Measurements from ENCODE around the gene SNX13. TPM values are rescaled to one million over a fixed set of nuclear protein-coding genes. Genes with fewer than 3 reads are reported as not detected.

The SNX13 gene
- polyA plus RNA-seq, 1 of the 3 experiments (the other 2 are of a cell fraction), result 13.0 TPM

DNA sequence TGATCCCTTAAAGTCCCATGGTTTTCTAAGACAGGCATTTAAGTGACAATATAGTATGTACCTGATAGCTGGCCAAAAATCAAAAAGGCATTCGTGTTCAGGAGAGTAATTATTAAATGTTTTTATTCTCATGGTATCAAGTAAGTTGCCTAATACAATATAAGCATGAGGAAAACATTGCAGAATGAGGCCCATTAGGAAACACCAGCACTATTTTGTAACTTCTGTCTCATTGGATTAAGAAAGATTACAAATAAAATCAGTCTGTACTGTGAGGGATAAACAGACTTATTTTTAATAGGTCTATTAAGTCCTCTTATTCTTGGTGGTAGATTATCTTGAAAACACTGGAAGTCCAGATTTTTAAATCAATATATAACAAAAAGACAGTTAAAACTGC, 110.1 kb downstream of the SNX13 start (continued):
- TF ChIP-seq GATA2 (CRISPR knock-in tag; IDR thresholded peaks at IDR 0.05) (no peak), TAF1 (IDR thresholded peaks at IDR 0.05; ENCODE audit: borderline replicate concordance, low read depth, low read length) (no peak), NRF1 (IDR thresholded peaks at IDR 0.05; ENCODE audit: low read depth, low read length) (no peak), JUND (IDR thresholded peaks at IDR 0.05) (no peak)
- TF ChIP-seq, protein P1, sequence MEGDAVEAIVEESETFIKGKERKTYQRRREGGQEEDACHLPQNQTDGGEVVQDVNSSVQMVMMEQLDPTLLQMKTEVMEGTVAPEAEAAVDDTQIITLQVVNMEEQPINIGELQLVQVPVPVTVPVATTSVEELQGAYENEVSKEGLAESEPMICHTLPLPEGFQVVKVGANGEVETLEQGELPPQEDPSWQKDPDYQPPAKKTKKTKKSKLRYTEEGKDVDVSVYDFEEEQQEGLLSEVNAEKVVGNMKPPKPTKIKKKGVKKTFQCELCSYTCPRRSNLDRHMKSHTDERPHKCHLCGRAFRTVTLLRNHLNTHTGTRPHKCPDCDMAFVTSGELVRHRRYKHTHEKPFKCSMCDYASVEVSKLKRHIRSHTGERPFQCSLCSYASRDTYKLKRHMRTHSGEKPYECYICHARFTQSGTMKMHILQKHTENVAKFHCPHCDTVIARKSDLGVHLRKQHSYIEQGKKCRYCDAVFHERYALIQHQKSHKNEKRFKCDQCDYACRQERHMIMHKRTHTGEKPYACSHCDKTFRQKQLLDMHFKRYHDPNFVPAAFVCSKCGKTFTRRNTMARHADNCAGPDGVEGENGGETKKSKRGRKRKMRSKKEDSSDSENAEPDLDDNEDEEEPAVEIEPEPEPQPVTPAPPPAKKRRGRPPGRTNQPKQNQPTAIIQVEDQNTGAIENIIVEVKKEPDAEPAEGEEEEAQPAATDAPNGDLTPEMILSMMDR (IDR thresholded peaks at IDR 0.05), result no peak
- TF ChIP-seq, protein P2, sequence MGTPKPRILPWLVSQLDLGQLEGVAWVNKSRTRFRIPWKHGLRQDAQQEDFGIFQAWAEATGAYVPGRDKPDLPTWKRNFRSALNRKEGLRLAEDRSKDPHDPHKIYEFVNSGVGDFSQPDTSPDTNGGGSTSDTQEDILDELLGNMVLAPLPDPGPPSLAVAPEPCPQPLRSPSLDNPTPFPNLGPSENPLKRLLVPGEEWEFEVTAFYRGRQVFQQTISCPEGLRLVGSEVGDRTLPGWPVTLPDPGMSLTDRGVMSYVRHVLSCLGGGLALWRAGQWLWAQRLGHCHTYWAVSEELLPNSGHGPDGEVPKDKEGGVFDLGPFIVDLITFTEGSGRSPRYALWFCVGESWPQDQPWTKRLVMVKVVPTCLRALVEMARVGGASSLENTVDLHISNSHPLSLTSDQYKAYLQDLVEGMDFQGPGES (IDR thresholded peaks at IDR 0.05; ENCODE audit: low read depth, low read length), result no peak
- TF ChIP-seq, protein P3, sequence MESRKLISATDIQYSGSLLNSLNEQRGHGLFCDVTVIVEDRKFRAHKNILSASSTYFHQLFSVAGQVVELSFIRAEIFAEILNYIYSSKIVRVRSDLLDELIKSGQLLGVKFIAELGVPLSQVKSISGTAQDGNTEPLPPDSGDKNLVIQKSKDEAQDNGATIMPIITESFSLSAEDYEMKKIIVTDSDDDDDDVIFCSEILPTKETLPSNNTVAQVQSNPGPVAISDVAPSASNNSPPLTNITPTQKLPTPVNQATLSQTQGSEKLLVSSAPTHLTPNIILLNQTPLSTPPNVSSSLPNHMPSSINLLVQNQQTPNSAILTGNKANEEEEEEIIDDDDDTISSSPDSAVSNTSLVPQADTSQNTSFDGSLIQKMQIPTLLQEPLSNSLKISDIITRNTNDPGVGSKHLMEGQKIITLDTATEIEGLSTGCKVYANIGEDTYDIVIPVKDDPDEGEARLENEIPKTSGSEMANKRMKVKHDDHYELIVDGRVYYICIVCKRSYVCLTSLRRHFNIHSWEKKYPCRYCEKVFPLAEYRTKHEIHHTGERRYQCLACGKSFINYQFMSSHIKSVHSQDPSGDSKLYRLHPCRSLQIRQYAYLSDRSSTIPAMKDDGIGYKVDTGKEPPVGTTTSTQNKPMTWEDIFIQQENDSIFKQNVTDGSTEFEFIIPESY (IDR thresholded peaks at IDR 0.05; ENCODE audit: borderline replicate concordance, low read depth), result no peak

DNA sequence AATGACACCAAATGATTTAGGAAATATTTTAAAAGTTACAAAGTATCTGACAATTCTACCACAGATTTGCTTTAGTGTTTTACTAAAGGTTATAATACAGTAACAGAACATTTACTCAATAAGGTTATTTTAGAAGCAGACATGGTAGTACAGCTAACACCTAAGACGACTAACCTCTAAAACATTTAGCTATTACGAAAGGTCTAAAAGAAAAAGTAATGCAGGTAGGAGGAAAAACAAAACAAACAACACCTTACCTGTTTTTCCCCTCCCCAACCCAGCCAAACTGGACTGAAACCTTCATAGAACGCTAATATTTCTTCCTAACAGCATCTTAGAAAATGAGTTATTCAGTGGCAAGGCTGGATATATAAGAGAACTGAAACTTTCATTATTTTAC, 111.3 kb downstream of the SNX13 start:
- H3K9me2 ChIP-seq, result no peaks in the 10 kb centered on the region; the same call in 1 of the 2 replicates
- WGBS (ENCODE audit: low lambda C conversion rate), result 96% methylated on average over 3 of the region's 3 CpGs
- no peak overlapping the region for H3K4me2 ChIP-seq
- H3K79me2 ChIP-seq (ENCODE audit: insufficient read depth), result no peaks in the 10 kb centered on the region
- POLR2A ChIA-PET, result no interaction called here
- H4K20me1 ChIP-seq (ENCODE audit: insufficient read depth), result no peaks in the 10 kb centered on the region
- no peaks in the 10 kb centered on the region for H3K27me3 ChIP-seq (ENCODE audit: insufficient read depth)
- peaks cover 31 to 60% of the 10 kb centered on the region in 2 experiments for H3K36me3 ChIP-seq (replicated peaks in 1 of 2; ENCODE audit: control insufficient read depth in 1 of 2, insufficient read depth in 2 of 2, low read length in 1 of 2)
- H2AFZ ChIP-seq (ENCODE audit: low read depth), result no peak overlapping the region
- H3F3A ChIP-seq (replicated peaks; ENCODE audit: insufficient read depth), result no peaks in the 10 kb centered on the region
- CTCF ChIA-PET, result no interaction called here
- H3K27ac ChIP-seq (ENCODE audit: low read depth in 2 of 2, low read length in 1 of 2), result no peak overlapping the region
- H3K4me1 ChIP-seq (ENCODE audit: control insufficient read depth in 1 of 2, insufficient read depth in 2 of 2, low read depth in 1 of 2, low read length in 1 of 2), result no peaks in the 10 kb centered on the region
- H3K9ac ChIP-seq, result no peak overlapping the region
- no peak for DNase-seq
- H3K4me3 ChIP-seq (ENCODE audit: low read depth in 2 of 2, low read length in 1 of 2), result no peak overlapping the region
- no peaks in the 10 kb centered on the region; the same call in 1 of the 2 replicates for H3K9me3 ChIP-seq
- TF ChIP-seq NFIC (IDR thresholded peaks at IDR 0.05; ENCODE audit: borderline replicate concordance), result no peak
- no peak for TF ChIP-seq GABPA (IDR thresholded peaks at IDR 0.05; ENCODE audit: low read depth)
- TF ChIP-seq GATA2 (CRISPR knock-in tag; IDR thresholded peaks at IDR 0.05), result no peak
- TF ChIP-seq JUND (IDR thresholded peaks at IDR 0.05), result no peak
- no peak for TF ChIP-seq EZH2phosphoT487 (IDR thresholded peaks at IDR 0.05; ENCODE audit: borderline replicate concordance, low read depth)
- TF ChIP-seq, protein P4, sequence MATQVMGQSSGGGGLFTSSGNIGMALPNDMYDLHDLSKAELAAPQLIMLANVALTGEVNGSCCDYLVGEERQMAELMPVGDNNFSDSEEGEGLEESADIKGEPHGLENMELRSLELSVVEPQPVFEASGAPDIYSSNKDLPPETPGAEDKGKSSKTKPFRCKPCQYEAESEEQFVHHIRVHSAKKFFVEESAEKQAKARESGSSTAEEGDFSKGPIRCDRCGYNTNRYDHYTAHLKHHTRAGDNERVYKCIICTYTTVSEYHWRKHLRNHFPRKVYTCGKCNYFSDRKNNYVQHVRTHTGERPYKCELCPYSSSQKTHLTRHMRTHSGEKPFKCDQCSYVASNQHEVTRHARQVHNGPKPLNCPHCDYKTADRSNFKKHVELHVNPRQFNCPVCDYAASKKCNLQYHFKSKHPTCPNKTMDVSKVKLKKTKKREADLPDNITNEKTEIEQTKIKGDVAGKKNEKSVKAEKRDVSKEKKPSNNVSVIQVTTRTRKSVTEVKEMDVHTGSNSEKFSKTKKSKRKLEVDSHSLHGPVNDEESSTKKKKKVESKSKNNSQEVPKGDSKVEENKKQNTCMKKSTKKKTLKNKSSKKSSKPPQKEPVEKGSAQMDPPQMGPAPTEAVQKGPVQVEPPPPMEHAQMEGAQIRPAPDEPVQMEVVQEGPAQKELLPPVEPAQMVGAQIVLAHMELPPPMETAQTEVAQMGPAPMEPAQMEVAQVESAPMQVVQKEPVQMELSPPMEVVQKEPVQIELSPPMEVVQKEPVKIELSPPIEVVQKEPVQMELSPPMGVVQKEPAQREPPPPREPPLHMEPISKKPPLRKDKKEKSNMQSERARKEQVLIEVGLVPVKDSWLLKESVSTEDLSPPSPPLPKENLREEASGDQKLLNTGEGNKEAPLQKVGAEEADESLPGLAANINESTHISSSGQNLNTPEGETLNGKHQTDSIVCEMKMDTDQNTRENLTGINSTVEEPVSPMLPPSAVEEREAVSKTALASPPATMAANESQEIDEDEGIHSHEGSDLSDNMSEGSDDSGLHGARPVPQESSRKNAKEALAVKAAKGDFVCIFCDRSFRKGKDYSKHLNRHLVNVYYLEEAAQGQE (IDR thresholded peaks at IDR 0.05; ENCODE audit: low read depth, low read length), result no peak
- no peak for TF ChIP-seq POLR2AphosphoS5 (IDR thresholded peaks at IDR 0.05; ENCODE audit: low read depth, low read length)
- TF ChIP-seq, protein P5, sequence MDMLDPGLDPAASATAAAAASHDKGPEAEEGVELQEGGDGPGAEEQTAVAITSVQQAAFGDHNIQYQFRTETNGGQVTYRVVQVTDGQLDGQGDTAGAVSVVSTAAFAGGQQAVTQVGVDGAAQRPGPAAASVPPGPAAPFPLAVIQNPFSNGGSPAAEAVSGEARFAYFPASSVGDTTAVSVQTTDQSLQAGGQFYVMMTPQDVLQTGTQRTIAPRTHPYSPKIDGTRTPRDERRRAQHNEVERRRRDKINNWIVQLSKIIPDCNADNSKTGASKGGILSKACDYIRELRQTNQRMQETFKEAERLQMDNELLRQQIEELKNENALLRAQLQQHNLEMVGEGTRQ (IDR thresholded peaks at IDR 0.05; ENCODE audit: borderline replicate concordance, low read depth, low read length), result no peak
- TF ChIP-seq RCOR1 (IDR thresholded peaks at IDR 0.05; ENCODE audit: low read length), result no peak
- TF ChIP-seq EP300 (IDR thresholded peaks at IDR 0.05; ENCODE audit: borderline replicate concordance in 1 of 2, low read depth in 1 of 2, low read length in 1 of 2), result no peak
- TF ChIP-seq TCF12 (IDR thresholded peaks at IDR 0.05), result no peak
- no peak for TF ChIP-seq RXRA (IDR thresholded peaks at IDR 0.05; ENCODE audit: borderline replicate concordance, low read depth)
- TF ChIP-seq, protein P6, sequence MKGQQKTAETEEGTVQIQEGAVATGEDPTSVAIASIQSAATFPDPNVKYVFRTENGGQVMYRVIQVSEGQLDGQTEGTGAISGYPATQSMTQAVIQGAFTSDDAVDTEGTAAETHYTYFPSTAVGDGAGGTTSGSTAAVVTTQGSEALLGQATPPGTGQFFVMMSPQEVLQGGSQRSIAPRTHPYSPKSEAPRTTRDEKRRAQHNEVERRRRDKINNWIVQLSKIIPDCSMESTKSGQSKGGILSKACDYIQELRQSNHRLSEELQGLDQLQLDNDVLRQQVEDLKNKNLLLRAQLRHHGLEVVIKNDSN (IDR thresholded peaks at IDR 0.05; ENCODE audit: borderline replicate concordance, low read depth), result no peak
- no peak for TF ChIP-seq SIN3A (IDR thresholded peaks at IDR 0.05; ENCODE audit: borderline replicate concordance, low read depth, low read length)
- TF ChIP-seq, protein P7, sequence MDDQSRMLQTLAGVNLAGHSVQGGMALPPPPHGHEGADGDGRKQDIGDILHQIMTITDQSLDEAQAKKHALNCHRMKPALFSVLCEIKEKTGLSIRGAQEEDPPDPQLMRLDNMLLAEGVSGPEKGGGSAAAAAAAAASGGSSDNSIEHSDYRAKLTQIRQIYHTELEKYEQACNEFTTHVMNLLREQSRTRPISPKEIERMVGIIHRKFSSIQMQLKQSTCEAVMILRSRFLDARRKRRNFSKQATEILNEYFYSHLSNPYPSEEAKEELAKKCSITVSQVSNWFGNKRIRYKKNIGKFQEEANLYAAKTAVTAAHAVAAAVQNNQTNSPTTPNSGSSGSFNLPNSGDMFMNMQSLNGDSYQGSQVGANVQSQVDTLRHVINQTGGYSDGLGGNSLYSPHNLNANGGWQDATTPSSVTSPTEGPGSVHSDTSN (IDR thresholded peaks at IDR 0.05), result no peak
